IMR-90 (cell line): ENCODE results near the gene TOB2. TPM values are rescaled to one million over a fixed set of nuclear protein-coding genes. Genes with fewer than 3 reads are reported as not detected.

Experiments used
- ATAC-seq: fragments of 200-7000 bp; cut with Tn5 transposase; 2 replicates; pipeline ENCODE4 v1.9.1; 2020; ENCODE audit warnings: low read depth, mild to moderate bottlenecking, moderate library complexity
- BruUV-seq: library from RNA; stranded (reverse); fragments of 400-500 nt; replicated peaks from 2 replicates; lab custom pipeline; 2021; lab: Mats Ljungman, UMichigan
- CTCF ChIA-PET: fragments of 300-600 bp; formaldehyde crosslinking; extraction: SDS; loops from one replicate; lab custom pipeline; 2021; ENCODE audit warnings: antibody characterized with exemption; lab: Yijun Ruan, JAX
- POLR2A ChIA-PET: fragments of 300-600 bp; sonication (Branson Sonifier 250); formaldehyde crosslinking; loops from one replicate; lab custom pipeline; 2022; ENCODE audit warnings: antibody characterized with exemption; ENCODE audit not compliant: unreplicated experiment; lab: Charles Lee
- DNase-seq: peaks from one replicate; pipeline ENCODE4 v3.0.0; 2013
- H2AFZ ChIP-seq: replicated peaks from 2 replicates; pipeline ENCODE3; 2013; ENCODE audit warnings: low read length, mild to moderate bottlenecking; ENCODE audit not compliant: poor library complexity
- H2AK5ac ChIP-seq: 2 replicates; pipeline ENCODE4 v1.6.1; 2013; ENCODE audit warnings: low read depth, low read length, inconsistent platforms
- H2AK9ac ChIP-seq: replicated peaks from 2 replicates; pipeline ENCODE3; 2013; ENCODE audit warnings: mild to moderate bottlenecking, low read depth, low read length, moderate library complexity; ENCODE audit not compliant: poor library complexity
- H2BK120ac ChIP-seq: 2 replicates; pipeline ENCODE4 v1.6.1; 2013; ENCODE audit warnings: low read depth, low read length, inconsistent platforms
- H2BK15ac ChIP-seq: 3 replicates; pipeline ENCODE4 v1.6.1; 2013; ENCODE audit warnings: low read depth, low read length, inconsistent platforms
- H2BK20ac ChIP-seq: 2 replicates; pipeline ENCODE4 v1.6.1; 2013; ENCODE audit warnings: low read depth, mild to moderate bottlenecking, inconsistent platforms, low read length, moderate library complexity
- H2BK5ac ChIP-seq: 2 replicates; pipeline ENCODE4 v1.6.1; 2013; ENCODE audit warnings: mild to moderate bottlenecking, low read depth, low read length, inconsistent platforms; ENCODE audit not compliant: poor library complexity, severe bottlenecking
- H3K14ac ChIP-seq: replicated peaks from 2 replicates; pipeline ENCODE4 v1.6.1; 2013; ENCODE audit warnings: low read depth, low read length, inconsistent platforms
- H3K18ac ChIP-seq: 2 replicates; pipeline ENCODE4 v1.6.1; 2013; ENCODE audit warnings: low read depth, low read length, control low read depth
- H3K23ac ChIP-seq: 2 replicates; pipeline ENCODE4 v1.6.1; 2013; ENCODE audit warnings: low read depth, low read length, inconsistent platforms
- H3K27ac ChIP-seq: 2 replicates; pipeline ENCODE4 v1.5.1; 2013; ENCODE audit warnings: mild to moderate bottlenecking, control low read depth, low read length; ENCODE audit not compliant: insufficient read depth
- H3K27me3 ChIP-seq: 2 replicates; pipeline ENCODE4 v1.6.1; 2013; ENCODE audit warnings: low read length; ENCODE audit not compliant: control insufficient read depth, insufficient read depth
- H3K36me3 ChIP-seq: 2 replicates; pipeline ENCODE4 v1.6.1; 2013; ENCODE audit warnings: low read length, mixed read lengths; ENCODE audit not compliant: control insufficient read depth, insufficient read depth
- H3K4ac ChIP-seq: 2 replicates; pipeline ENCODE4 v1.6.1; 2013; ENCODE audit warnings: low read depth, low read length, inconsistent platforms
- H3K4me1 ChIP-seq: 2 replicates; pipeline ENCODE4 v1.6.1; 2013; ENCODE audit warnings: low read length, mixed read lengths; ENCODE audit not compliant: control insufficient read depth, insufficient read depth
- H3K4me2 ChIP-seq: 2 replicates; pipeline ENCODE4 v1.6.1; 2013; ENCODE audit warnings: low read depth, mild to moderate bottlenecking, control low read depth, low read length, moderate library complexity
- H3K4me3 ChIP-seq: 2 replicates; pipeline ENCODE4 v1.5.1; 2013; ENCODE audit warnings: low read depth, mild to moderate bottlenecking, control low read depth, low read length, moderate library complexity; ENCODE audit not compliant: insufficient read depth
- H3K56ac ChIP-seq: 2 replicates; pipeline ENCODE4 v1.6.1; 2013; ENCODE audit warnings: low read length, inconsistent platforms; ENCODE audit not compliant: insufficient read depth; ENCODE audit errors: extremely low read depth
- H3K79me1 ChIP-seq, 2 experiments: 2 replicates each; pipeline ENCODE4 v1.6.1; 2013; ENCODE audit warnings: low read length in 2 of 2, inconsistent platforms in 1 of 2, low read depth in 1 of 2
- H3K9ac ChIP-seq: 2 replicates; pipeline ENCODE4 v1.6.1; 2013; ENCODE audit warnings: low read depth, low read length, control low read depth
- H3K9me1 ChIP-seq: 2 replicates; pipeline ENCODE4 v1.6.1; 2013; ENCODE audit warnings: low read length, inconsistent platforms; ENCODE audit not compliant: insufficient read depth
- H3K9me3 ChIP-seq: 2 replicates; pipeline ENCODE4 v1.6.1; 2013; ENCODE audit warnings: low read length; ENCODE audit not compliant: control insufficient read depth, insufficient read depth
- H4K20me1 ChIP-seq: 2 replicates; pipeline ENCODE4 v1.6.1; 2013; ENCODE audit warnings: low read length, inconsistent platforms; ENCODE audit not compliant: insufficient read depth
- H4K5ac ChIP-seq: 2 replicates; pipeline ENCODE4 v1.6.1; 2013; ENCODE audit warnings: mild to moderate bottlenecking, low read depth, low read length, control low read depth
- H4K8ac ChIP-seq, 2 experiments: 2 replicates each; pipeline ENCODE4 v1.6.1; 2013; ENCODE audit warnings: low read depth in 2 of 2, low read length in 2 of 2, control low read depth in 1 of 2, inconsistent platforms in 1 of 2
- H4K91ac ChIP-seq: 2 replicates; pipeline ENCODE4 v1.6.1; 2013; ENCODE audit warnings: low read depth, low read length, inconsistent platforms; ENCODE audit not compliant: insufficient read depth
- CHD1 ChIP-seq: IDR thresholded peaks from 2 replicates; pipeline ENCODE4 v1.6.1; 2012; ENCODE audit warnings: low read depth, low read length, improper control_type of control experiment
- FOS ChIP-seq: fragments of 150-350 bp; IDR thresholded peaks from 2 replicates; pipeline ENCODE4 v1.6.1; 2016; ENCODE audit warnings: low read depth, low read length
- MAFK ChIP-seq: IDR thresholded peaks from 2 replicates; pipeline ENCODE4 v1.6.1; 2012; ENCODE audit warnings: low read depth, low read length, improper control_type of control experiment
- MAZ ChIP-seq: IDR thresholded peaks from 2 replicates; pipeline ENCODE4 v1.6.1; 2012; ENCODE audit warnings: low read depth, mild to moderate bottlenecking, low read length, improper control_type of control experiment, moderate library complexity, borderline replicate concordance
- MXI1 ChIP-seq: IDR thresholded peaks from 2 replicates; pipeline ENCODE4 v1.6.1; 2012; ENCODE audit warnings: low read depth, mild to moderate bottlenecking, low read length, moderate library complexity, borderline replicate concordance
- RAD21 ChIP-seq: IDR thresholded peaks from 2 replicates; pipeline ENCODE4 v1.6.1; 2012; ENCODE audit warnings: low read length, improper control_type of control experiment
- RFX5 ChIP-seq: IDR thresholded peaks from 2 replicates; pipeline ENCODE4 v1.8.0; 2012; ENCODE audit warnings: low read depth, mild to moderate bottlenecking, low read length, moderate library complexity
- SMC3 ChIP-seq: fragments of 150-350 bp; IDR thresholded peaks from 2 replicates; pipeline ENCODE4 v1.6.1; 2016; ENCODE audit warnings: low read depth, mild to moderate bottlenecking, antibody characterized with exemption, low read length, moderate library complexity
- WGBS, 2 experiments: methylation state at CpG; one replicate each; pipeline versions ENCODE4 v1.1.5 to v1.1.7; 2013; ENCODE audit warnings: missing lambda C conversion rate in 2 of 2; ENCODE audit not compliant: insufficient read length in 1 of 2; ENCODE audit errors: extremely low coverage in 2 of 2; 5-methylcytosine and 5-hydroxymethylcytosine counted together
- dilution Hi-C: fragments of 300-500 bp; cut with HindIII; formaldehyde crosslinking; loops from one replicate; pipeline ENCODE4 v1.14.3; 2018; ENCODE audit warnings: low sequenced_read_pairs; ENCODE audit not compliant: unreplicated experiment
- in situ Hi-C: fragments of 300-500 bp; cut with MboI; formaldehyde crosslinking; loops from 3 replicates; pipeline ENCODE4 v1.14.3; 2019; ENCODE audit warnings: low sequenced_read_pairs, inconsistent platforms, mixed read lengths
- intact Hi-C: fragments of 100-400 bp; cut with micrococcal nuclease; formaldehyde crosslinking; loops from 2 replicates; pipeline ENCODE4 v1.10.0; 2022
- polyA plus RNA-seq, 3 experiments: library from polyadenylated mRNA; depleted of rRNA; stranded (reverse); fragments of >200 nt; gene quantifications; 2 replicates each; pipeline ENCODE4 v1.2.3, GENCODE V29; 2012; ENCODE audit warnings: low replicate concordance in 1 of 3
- total RNA-seq: library from RNA; depleted of rRNA; stranded (reverse); fragments of >200 nt; gene quantifications from 2 replicates; pipeline ENCODE4 v1.2.3, GENCODE V29; 2012

Gene TOB2
- total and polyA plus RNA-seq, 2 of the 4 experiments (the other 2 are of a cell fraction) = 17.4 to 23.3 TPM

DNA sequence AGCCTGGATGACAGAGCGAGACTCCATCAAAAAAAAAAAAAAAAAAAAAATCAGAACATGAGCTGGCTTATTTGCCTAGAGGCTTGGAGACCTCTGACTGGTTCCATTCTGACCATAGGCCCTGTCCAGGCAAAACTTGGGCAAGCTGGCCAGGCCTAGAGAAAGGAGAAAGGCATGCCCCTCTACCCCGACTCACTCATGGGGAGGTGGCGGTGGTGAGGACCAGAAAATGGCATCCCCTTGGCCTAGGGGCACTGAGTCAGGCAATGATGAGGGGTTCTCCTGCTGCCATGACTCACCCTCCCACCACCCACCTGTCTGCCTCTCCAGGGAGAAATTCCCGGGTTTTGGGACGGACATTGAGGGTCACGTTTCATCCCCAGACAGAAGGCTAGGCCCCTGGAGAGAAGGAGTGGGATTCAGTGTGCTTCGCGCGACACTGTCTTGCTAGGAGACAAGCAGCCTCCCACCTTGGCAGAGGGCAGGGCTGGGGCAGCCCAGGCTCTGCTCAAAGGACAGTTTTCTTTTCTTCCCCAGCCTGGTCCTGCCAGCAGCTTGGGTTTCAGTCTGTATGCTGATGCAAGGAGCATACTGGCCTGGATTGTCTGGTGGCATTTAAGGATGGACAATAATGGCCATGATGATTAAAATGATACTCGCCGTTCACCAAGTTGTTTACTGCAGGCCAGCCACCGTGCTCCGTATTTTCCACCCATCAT, 17.2 kb downstream of the TOB2 start:
- no peak overlapping the region for H2BK15ac ChIP-seq
- no peak overlapping the region for H2BK5ac ChIP-seq
- BruUV-seq = no TSS peak
- ChIA-PET CTCF (interaction anchor here (0.6 to 0.7 kb wide), 2 partner anchors 61 to 849 kb away, joined by 3 to 6 read pairs; no protein-coding TSS in a partner anchor), POLR2A (no interaction called here)
- no peak overlapping the region for H3K56ac ChIP-seq
- ATAC-seq (no peak), DNase-seq (no peak)
- H3K18ac ChIP-seq = no peak overlapping the region
- H3K4ac ChIP-seq = no peak overlapping the region
- no peak overlapping the region for H3K27ac ChIP-seq
- no peak overlapping the region for H3K4me3 ChIP-seq
- dilution Hi-C loops = no loop called here
- WGBS, 2 experiments = 83% methylated on average over 3 of the region's 13 CpGs; no CpG with 5 or more reads in 1 of the 2 experiments
- H2BK120ac ChIP-seq = no peak overlapping the region
- TF ChIP-seq MAZ (no peak), MAFK (no peak), MXI1 (no peak), FOS (no peak), RFX5 (no peak), RAD21 (no peak), CHD1 (no peak), SMC3 (no peak)
- in situ Hi-C loops = no loop called here
- no peak overlapping the region for H4K5ac ChIP-seq
- H2BK20ac ChIP-seq = no peak overlapping the region
- H3K4me2 ChIP-seq = no peak overlapping the region
- peaks cover 35% of the 10 kb centered on the region for H4K20me1 ChIP-seq
- H3K23ac ChIP-seq = no peak overlapping the region
- no peaks in the 10 kb centered on the region for H3K9me3 ChIP-seq
- no peaks in the 10 kb centered on the region for H3K4me1 ChIP-seq
- no peak overlapping the region for H4K91ac ChIP-seq
- H3K79me1 ChIP-seq = peaks cover 9 to 34% of the 10 kb centered on the region in 2 experiments
- no peak overlapping the region for H3K14ac ChIP-seq
- H2AK5ac ChIP-seq = no peak overlapping the region
- H4K8ac ChIP-seq = no peak overlapping the region
- H3K9ac ChIP-seq = no peak overlapping the region
- H2AK9ac ChIP-seq = peak overlapping the region; percentile 9
- peak overlapping the region; percentile 5 for H2AFZ ChIP-seq
- intact Hi-C loops = no loop called here
- no peaks in the 10 kb centered on the region for H3K27me3 ChIP-seq
- H3K9me1 ChIP-seq = peaks cover 11% of the 10 kb centered on the region
- peaks cover 26% of the 10 kb centered on the region for H3K36me3 ChIP-seq
